ENCODE measurements around the gene GOLGA8J.
"Not testable (repeated sequence)": the region's sequence is repeated elsewhere in the genome, so short reads cannot be mapped to it uniquely, and the experiment has no call there.

The GOLGA8J gene

GRCh38 chr15:30073915-30074314 is 8.8 kb upstream of the GOLGA8J start (continued):
- TF ChIP-seq ZNF555 (tag by site-specific recombination; conservative IDR thresholded peaks at IDR 0.05) (no peak), MYNN (tag by site-specific recombination; IDR thresholded peaks at IDR 0.05; ENCODE audit: borderline replicate concordance) (no peak), ZNF366 (tag by site-specific recombination; conservative IDR thresholded peaks at IDR 0.05) (no peak), YY1 (tag by site-specific recombination; IDR thresholded peaks at IDR 0.05) (no peak), KLF9 (tag by site-specific recombination; IDR thresholded peaks at IDR 0.05; ENCODE audit: low read depth) (no peak), YY2 (tag by site-specific recombination; IDR thresholded peaks at IDR 0.05) (no peak)
- TF ChIP-seq, protein P1, sequence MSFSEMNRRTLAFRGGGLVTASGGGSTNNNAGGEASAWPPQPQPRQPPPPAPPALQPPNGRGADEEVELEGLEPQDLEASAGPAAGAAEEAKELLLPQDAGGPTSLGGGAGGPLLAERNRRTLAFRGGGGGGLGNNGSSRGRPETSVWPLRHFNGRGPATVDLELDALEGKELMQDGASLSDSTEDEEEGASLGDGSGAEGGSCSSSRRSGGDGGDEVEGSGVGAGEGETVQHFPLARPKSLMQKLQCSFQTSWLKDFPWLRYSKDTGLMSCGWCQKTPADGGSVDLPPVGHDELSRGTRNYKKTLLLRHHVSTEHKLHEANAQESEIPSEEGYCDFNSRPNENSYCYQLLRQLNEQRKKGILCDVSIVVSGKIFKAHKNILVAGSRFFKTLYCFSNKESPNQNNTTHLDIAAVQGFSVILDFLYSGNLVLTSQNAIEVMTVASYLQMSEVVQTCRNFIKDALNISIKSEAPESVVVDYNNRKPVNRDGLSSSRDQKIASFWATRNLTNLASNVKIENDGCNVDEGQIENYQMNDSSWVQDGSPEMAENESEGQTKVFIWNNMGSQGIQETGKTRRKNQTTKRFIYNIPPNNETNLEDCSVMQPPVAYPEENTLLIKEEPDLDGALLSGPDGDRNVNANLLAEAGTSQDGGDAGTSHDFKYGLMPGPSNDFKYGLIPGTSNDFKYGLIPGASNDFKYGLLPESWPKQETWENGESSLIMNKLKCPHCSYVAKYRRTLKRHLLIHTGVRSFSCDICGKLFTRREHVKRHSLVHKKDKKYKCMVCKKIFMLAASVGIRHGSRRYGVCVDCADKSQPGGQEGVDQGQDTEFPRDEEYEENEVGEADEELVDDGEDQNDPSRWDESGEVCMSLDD (tag by site-specific recombination; IDR thresholded peaks at IDR 0.05) = no peak
- TF ChIP-seq, protein P2, sequence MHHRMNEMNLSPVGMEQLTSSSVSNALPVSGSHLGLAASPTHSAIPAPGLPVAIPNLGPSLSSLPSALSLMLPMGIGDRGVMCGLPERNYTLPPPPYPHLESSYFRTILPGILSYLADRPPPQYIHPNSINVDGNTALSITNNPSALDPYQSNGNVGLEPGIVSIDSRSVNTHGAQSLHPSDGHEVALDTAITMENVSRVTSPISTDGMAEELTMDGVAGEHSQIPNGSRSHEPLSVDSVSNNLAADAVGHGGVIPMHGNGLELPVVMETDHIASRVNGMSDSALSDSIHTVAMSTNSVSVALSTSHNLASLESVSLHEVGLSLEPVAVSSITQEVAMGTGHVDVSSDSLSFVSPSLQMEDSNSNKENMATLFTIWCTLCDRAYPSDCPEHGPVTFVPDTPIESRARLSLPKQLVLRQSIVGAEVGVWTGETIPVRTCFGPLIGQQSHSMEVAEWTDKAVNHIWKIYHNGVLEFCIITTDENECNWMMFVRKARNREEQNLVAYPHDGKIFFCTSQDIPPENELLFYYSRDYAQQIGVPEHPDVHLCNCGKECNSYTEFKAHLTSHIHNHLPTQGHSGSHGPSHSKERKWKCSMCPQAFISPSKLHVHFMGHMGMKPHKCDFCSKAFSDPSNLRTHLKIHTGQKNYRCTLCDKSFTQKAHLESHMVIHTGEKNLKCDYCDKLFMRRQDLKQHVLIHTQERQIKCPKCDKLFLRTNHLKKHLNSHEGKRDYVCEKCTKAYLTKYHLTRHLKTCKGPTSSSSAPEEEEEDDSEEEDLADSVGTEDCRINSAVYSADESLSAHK (tag by site-specific recombination; IDR thresholded peaks at IDR 0.05) = no peak
- TF ChIP-seq, protein P3, sequence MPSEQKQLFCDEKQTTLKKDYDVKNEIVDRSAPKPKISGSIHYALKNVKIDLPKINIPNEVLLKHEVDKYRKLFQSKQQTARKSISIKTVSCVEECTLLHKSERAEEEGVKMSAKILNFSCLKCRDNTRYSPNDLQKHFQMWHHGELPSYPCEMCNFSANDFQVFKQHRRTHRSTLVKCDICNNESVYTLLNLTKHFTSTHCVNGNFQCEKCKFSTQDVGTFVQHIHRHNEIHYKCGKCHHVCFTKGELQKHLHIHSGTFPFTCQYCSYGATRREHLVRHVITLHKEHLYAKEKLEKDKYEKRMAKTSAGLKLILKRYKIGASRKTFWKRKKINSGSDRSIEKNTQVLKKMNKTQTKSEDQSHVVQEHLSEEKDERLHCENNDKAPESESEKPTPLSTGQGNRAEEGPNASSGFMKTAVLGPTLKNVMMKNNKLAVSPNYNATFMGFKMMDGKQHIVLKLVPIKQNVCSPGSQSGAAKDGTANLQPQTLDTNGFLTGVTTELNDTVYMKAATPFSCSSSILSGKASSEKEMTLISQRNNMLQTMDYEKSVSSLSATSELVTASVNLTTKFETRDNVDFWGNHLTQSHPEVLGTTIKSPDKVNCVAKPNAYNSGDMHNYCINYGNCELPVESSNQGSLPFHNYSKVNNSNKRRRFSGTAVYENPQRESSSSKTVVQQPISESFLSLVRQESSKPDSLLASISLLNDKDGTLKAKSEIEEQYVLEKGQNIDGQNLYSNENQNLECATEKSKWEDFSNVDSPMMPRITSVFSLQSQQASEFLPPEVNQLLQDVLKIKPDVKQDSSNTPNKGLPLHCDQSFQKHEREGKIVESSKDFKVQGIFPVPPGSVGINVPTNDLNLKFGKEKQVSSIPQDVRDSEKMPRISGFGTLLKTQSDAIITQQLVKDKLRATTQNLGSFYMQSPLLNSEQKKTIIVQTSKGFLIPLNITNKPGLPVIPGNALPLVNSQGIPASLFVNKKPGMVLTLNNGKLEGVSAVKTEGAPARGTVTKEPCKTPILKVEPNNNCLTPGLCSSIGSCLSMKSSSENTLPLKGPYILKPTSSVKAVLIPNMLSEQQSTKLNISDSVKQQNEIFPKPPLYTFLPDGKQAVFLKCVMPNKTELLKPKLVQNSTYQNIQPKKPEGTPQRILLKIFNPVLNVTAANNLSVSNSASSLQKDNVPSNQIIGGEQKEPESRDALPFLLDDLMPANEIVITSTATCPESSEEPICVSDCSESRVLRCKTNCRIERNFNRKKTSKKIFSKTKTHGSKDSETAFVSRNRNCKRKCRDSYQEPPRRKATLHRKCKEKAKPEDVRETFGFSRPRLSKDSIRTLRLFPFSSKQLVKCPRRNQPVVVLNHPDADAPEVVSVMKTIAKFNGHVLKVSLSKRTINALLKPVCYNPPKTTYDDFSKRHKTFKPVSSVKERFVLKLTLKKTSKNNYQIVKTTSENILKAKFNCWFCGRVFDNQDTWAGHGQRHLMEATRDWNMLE (tag by site-specific recombination; conservative IDR thresholded peaks at IDR 0.05; ENCODE audit: low read depth) = no peak
- TF ChIP-seq, protein P4, sequence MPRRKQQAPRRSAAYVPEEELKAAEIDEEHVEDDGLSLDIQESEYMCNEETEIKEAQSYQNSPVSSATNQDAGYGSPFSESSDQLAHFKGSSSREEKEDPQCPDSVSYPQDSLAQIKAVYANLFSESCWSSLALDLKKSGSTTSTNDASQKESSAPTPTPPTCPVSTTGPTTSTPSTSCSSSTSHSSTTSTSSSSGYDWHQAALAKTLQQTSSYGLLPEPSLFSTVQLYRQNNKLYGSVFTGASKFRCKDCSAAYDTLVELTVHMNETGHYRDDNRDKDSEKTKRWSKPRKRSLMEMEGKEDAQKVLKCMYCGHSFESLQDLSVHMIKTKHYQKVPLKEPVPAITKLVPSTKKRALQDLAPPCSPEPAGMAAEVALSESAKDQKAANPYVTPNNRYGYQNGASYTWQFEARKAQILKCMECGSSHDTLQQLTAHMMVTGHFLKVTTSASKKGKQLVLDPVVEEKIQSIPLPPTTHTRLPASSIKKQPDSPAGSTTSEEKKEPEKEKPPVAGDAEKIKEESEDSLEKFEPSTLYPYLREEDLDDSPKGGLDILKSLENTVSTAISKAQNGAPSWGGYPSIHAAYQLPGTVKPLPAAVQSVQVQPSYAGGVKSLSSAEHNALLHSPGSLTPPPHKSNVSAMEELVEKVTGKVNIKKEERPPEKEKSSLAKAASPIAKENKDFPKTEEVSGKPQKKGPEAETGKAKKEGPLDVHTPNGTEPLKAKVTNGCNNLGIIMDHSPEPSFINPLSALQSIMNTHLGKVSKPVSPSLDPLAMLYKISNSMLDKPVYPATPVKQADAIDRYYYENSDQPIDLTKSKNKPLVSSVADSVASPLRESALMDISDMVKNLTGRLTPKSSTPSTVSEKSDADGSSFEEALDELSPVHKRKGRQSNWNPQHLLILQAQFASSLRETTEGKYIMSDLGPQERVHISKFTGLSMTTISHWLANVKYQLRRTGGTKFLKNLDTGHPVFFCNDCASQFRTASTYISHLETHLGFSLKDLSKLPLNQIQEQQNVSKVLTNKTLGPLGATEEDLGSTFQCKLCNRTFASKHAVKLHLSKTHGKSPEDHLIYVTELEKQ (tag by site-specific recombination; IDR thresholded peaks at IDR 0.05; ENCODE audit: borderline replicate concordance) = no peak

DNA sequence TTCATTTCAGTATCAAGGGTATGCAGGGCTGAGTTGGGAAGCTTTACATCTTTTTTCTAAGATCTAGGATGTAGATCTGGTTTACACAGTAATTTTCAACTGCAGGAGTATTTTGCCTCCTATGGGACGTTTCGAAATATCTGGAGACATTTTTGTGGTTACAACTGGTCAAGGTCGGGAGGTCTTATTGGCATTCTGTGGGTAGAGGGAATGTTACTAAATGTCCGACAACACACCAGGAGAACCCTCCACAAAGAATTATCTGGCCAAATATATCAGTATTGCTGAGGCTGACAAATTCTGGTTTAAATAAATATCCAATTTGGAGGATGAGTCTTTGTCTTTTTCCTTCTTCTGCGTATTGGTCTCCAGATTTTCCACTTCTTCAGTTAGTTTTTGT is 1.9 kb upstream of the GOLGA8J start:
- H3K9me3 ChIP-seq (ENCODE audit: control insufficient read depth, insufficient read depth, low read depth, low read length); H3K27ac ChIP-seq (ENCODE audit: extremely low read depth, low read depth, low read length); H3K36me3 ChIP-seq (ENCODE audit: control insufficient read depth in 2 of 2, insufficient read depth in 1 of 2, low read length in 2 of 2); H3K4me3 ChIP-seq (ENCODE audit: low read depth, low read length); H3K4me1 ChIP-seq (ENCODE audit: control insufficient read depth, insufficient read depth, low read length); CTCF ChIA-PET; POLR2A ChIA-PET: not testable (repeated sequence)

DNA sequence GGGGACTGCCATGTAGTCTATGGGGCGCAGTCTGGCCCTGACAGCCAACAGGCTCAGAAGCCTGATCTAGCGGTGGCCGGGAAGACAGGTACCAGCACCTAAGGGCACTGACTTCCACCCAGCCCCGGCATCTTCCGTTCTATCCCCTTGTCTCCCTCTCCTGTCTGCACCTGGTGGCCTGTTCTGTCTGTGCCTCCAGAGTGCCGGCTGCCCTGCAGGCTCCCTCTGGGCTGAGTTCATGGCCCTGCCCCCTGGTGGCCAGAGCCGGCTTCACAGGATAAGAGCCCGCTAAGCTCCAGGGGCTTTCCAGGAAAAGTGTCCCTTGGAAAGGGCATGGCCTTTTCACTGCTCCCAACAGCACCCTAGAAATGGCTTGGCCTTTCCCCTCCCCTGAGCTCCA is 15.1 kb downstream of the GOLGA8J start:
- H3K4me1 ChIP-seq (ENCODE audit: control insufficient read depth, insufficient read depth, low read length); H3K4me3 ChIP-seq (ENCODE audit: low read depth, low read length); H3K27ac ChIP-seq (ENCODE audit: extremely low read depth, low read depth, low read length); H3K9me3 ChIP-seq (ENCODE audit: control insufficient read depth, insufficient read depth, low read depth, low read length); H3K36me3 ChIP-seq (ENCODE audit: control insufficient read depth in 2 of 2, insufficient read depth in 1 of 2, low read length in 2 of 2); CTCF ChIA-PET; POLR2A ChIA-PET: not testable (repeated sequence)

GRCh38 chr15:30102890-30103289 is 20.1 kb downstream of the GOLGA8J start:
- H3K4me3 ChIP-seq (ENCODE audit: low read depth, low read length); H3K9me3 ChIP-seq (ENCODE audit: control insufficient read depth, insufficient read depth, low read depth, low read length); H3K4me1 ChIP-seq (ENCODE audit: control insufficient read depth, insufficient read depth, low read length); POLR2A ChIA-PET; H3K36me3 ChIP-seq (ENCODE audit: control insufficient read depth in 2 of 2, insufficient read depth in 1 of 2, low read length in 2 of 2); H3K27ac ChIP-seq (ENCODE audit: extremely low read depth, low read depth, low read length); CTCF ChIA-PET: not testable (repeated sequence)
